ENCODE results near the gene RAB11FIP4.

The RAB11FIP4 gene

DNA sequence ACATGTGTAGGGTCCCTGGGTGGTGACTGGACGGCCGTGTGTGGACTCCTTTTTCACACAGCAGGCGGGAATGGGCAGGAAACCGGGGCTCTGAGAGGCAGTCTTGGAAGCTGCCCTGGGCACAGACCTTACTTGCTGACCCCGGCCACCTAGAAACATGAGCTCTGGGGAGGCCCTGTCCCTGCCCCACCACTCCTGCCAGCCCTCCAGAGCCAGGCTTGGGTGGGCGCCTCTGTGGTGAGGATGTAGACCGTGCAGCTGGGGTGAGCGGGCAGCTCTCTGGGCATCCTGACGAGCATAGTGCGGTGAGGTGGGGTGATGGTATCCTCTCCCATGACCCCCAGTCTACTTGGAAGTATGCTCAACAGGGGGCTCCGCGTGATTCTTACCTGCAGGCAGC is 121.3 kb downstream of the RAB11FIP4 start (continued):
- TF ChIP-seq, protein P1, sequence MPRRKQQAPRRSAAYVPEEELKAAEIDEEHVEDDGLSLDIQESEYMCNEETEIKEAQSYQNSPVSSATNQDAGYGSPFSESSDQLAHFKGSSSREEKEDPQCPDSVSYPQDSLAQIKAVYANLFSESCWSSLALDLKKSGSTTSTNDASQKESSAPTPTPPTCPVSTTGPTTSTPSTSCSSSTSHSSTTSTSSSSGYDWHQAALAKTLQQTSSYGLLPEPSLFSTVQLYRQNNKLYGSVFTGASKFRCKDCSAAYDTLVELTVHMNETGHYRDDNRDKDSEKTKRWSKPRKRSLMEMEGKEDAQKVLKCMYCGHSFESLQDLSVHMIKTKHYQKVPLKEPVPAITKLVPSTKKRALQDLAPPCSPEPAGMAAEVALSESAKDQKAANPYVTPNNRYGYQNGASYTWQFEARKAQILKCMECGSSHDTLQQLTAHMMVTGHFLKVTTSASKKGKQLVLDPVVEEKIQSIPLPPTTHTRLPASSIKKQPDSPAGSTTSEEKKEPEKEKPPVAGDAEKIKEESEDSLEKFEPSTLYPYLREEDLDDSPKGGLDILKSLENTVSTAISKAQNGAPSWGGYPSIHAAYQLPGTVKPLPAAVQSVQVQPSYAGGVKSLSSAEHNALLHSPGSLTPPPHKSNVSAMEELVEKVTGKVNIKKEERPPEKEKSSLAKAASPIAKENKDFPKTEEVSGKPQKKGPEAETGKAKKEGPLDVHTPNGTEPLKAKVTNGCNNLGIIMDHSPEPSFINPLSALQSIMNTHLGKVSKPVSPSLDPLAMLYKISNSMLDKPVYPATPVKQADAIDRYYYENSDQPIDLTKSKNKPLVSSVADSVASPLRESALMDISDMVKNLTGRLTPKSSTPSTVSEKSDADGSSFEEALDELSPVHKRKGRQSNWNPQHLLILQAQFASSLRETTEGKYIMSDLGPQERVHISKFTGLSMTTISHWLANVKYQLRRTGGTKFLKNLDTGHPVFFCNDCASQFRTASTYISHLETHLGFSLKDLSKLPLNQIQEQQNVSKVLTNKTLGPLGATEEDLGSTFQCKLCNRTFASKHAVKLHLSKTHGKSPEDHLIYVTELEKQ (tag by site-specific recombination; IDR thresholded peaks at IDR 0.05; ENCODE audit: borderline replicate concordance): no peak
- TF ChIP-seq ZNF324 (tag by site-specific recombination; IDR thresholded peaks at IDR 0.05) (no peak), ZNF48 (tag by site-specific recombination; IDR thresholded peaks at IDR 0.05) (no peak), ZNF677 (tag by site-specific recombination; IDR thresholded peaks at IDR 0.05) (no peak), ZNF184 (tag by site-specific recombination; IDR thresholded peaks at IDR 0.05) (no peak), ZNF354C (tag by site-specific recombination; IDR thresholded peaks at IDR 0.05; ENCODE audit: borderline replicate concordance, low read depth) (no peak), ZNF221 (tag by site-specific recombination; IDR thresholded peaks at IDR 0.05; ENCODE audit: borderline replicate concordance) (no peak)

DNA sequence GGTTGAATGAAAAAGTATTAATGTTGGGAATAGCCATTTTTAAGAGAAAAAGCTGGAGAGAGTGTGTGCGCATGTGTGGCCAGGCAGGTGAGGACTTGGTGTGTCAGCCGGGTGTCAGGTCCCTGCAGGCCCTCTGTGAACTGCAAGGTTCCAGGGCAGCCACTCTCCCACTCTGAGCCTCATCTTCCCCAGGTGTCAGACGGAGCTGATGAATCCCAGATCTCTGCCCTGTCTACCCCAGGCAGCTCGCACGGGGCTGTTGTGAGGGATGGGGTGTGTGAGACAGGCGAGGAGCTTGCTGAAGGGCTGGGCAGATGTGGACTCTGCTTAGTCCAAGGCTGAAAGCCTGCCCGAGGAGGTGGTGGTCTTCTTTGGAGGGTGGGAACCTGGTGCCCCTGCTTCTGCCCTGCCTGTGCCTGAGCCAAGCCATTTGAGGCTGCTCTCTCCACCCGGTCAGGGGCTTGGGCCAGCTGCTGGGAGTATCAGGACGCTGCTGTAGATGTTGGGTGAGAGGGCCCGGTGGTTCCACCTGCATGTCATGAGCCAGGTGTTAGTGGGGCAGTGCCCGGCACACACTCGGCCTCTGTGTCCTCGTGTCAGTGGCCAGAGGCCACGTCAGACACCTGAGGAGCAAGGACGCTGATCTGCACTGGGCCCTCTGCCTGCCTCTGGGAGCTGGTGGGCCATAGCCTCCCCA is 122.4 kb downstream of the RAB11FIP4 start:
- ChIA-PET CTCF (interaction anchor here (2.1 kb wide), 1 partner anchor 77 kb away, joined by 11 read pairs; no protein-coding TSS in a partner anchor), POLR2A (no interaction called here)
- no peak overlapping the region for H3K4me3 ChIP-seq (ENCODE audit: low read depth, low read length)
- TF ChIP-seq GLI2 (tag by site-specific recombination; IDR thresholded peaks at IDR 0.05; ENCODE audit: borderline replicate concordance, low read depth) (no peak), SETDB1 (IDR thresholded peaks at IDR 0.05; ENCODE audit: insufficient read length, low read length) (no peak), SALL2 (tag by site-specific recombination; IDR thresholded peaks at IDR 0.05; ENCODE audit: borderline replicate concordance) (no peak)
- H3K27ac ChIP-seq (ENCODE audit: extremely low read depth, low read depth, low read length): no peak overlapping the region
- no peaks in the 10 kb centered on the region for H3K9me3 ChIP-seq (ENCODE audit: control insufficient read depth, insufficient read depth, low read depth, low read length)
- no peaks in the 10 kb centered on the region for H3K36me3 ChIP-seq (ENCODE audit: control insufficient read depth in 2 of 2, insufficient read depth in 1 of 2, low read length in 2 of 2)
- peaks cover 2% of the 10 kb centered on the region; the same call in 1 of the 2 replicates for H3K4me1 ChIP-seq (ENCODE audit: control insufficient read depth, insufficient read depth, low read length)

DNA sequence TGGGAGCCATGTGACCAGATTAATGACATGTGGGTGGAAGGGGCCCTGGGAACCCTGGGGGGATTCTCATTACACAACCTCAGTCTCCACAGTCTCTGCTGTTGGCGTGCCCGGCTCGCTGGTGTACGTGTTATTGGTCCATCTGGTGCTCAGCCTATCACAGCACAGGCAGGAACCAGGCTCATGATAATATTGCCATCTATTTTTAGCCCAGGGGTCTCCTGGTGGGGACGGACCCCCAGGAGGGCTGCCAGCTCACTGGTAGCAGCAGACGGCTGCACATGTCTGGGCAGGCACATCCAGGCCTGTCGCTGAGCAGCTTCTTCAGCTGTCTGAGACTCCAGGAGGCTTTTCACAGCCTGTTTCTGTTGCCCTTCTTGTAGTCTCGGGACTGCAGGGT is 123.8 kb downstream of the RAB11FIP4 start:
- TF ChIP-seq, protein P2, sequence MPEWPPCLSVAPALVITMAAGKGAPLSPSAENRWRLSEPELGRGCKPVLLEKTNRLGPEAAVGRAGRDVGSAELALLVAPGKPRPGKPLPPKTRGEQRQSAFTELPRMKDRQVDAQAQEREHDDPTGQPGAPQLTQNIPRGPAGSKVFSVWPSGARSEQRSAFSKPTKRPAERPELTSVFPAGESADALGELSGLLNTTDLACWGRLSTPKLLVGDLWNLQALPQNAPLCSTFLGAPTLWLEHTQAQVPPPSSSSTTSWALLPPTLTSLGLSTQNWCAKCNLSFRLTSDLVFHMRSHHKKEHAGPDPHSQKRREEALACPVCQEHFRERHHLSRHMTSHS (tag by site-specific recombination; IDR thresholded peaks at IDR 0.05): no peak
- TF ChIP-seq ZNF433 (tag by site-specific recombination; IDR thresholded peaks at IDR 0.05; ENCODE audit: low read depth) (no peak), ZNF221 (tag by site-specific recombination; IDR thresholded peaks at IDR 0.05; ENCODE audit: borderline replicate concordance) (no peak), ZSCAN16 (tag by site-specific recombination; IDR thresholded peaks at IDR 0.05) (no peak), ZNF660 (tag by site-specific recombination; IDR thresholded peaks at IDR 0.05) (no peak), GLI4 (tag by site-specific recombination; IDR thresholded peaks at IDR 0.05) (no peak)
- TF ChIP-seq, protein P3, sequence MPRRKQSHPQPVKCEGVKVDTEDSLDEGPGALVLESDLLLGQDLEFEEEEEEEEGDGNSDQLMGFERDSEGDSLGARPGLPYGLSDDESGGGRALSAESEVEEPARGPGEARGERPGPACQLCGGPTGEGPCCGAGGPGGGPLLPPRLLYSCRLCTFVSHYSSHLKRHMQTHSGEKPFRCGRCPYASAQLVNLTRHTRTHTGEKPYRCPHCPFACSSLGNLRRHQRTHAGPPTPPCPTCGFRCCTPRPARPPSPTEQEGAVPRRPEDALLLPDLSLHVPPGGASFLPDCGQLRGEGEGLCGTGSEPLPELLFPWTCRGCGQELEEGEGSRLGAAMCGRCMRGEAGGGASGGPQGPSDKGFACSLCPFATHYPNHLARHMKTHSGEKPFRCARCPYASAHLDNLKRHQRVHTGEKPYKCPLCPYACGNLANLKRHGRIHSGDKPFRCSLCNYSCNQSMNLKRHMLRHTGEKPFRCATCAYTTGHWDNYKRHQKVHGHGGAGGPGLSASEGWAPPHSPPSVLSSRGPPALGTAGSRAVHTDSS (tag by site-specific recombination; IDR thresholded peaks at IDR 0.05): no peak
- TF ChIP-seq, protein P4, sequence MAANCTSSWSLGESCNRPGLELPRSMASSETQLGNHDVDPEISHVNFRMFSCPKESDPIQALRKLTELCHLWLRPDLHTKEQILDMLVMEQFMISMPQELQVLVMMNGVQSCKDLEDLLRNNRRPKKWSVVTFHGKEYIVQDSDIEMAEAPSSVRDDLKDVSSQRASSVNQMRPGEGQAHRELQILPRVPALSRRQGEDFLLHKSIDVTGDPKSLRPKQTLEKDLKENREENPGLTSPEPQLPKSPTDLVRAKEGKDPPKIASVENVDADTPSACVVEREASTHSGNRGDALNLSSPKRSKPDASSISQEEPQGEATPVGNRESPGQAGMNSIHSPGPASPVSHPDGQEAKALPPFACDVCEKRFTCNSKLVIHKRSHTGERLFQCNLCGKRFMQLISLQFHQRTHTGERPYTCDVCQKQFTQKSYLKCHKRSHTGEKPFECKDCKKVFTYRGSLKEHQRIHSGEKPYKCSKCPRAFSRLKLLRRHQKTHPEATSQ (tag by site-specific recombination; IDR thresholded peaks at IDR 0.05): no peak
- Histone ChIP-seq H3K36me3 (ENCODE audit: control insufficient read depth in 2 of 2, insufficient read depth in 1 of 2, low read length in 2 of 2) (no peaks in the 10 kb centered on the region), H3K27ac (ENCODE audit: extremely low read depth, low read depth, low read length) (no peak overlapping the region), H3K9me3 (ENCODE audit: control insufficient read depth, insufficient read depth, low read depth, low read length) (no peaks in the 10 kb centered on the region), H3K4me1 (ENCODE audit: control insufficient read depth, insufficient read depth, low read length) (peaks cover 2% of the 10 kb centered on the region; the same call in 1 of the 2 replicates), H3K4me3 (ENCODE audit: low read depth, low read length) (no peak overlapping the region)
- POLR2A ChIA-PET: no interaction called here
- CTCF ChIA-PET: interaction anchor here (0.9 to 2.1 kb wide), 3 partner anchors 21 to 125 kb away, joined by 3 to 11 read pairs (median 3); no protein-coding TSS in a partner anchor

Data from HEK293 (cell line).